Jurkat, Clone E6-1 (cell line): ENCODE measurements around the gene PANX1.
A peak's percentile ranks its signal among the peaks of the same experiment; 100 is the strongest.

Experiments
- DNase-seq: peaks from one replicate; pipeline ENCODE4 v3.0.0-alpha.2; 2011; ENCODE audit warnings: low read depth, low spot score
- H3K4me3 ChIP-seq: 2 replicates; pipeline ENCODE4 v1.5.1; 2011; ENCODE audit warnings: mild to moderate bottlenecking, low read length, control low read depth, moderate library complexity

The PANX1 gene

DNA sequence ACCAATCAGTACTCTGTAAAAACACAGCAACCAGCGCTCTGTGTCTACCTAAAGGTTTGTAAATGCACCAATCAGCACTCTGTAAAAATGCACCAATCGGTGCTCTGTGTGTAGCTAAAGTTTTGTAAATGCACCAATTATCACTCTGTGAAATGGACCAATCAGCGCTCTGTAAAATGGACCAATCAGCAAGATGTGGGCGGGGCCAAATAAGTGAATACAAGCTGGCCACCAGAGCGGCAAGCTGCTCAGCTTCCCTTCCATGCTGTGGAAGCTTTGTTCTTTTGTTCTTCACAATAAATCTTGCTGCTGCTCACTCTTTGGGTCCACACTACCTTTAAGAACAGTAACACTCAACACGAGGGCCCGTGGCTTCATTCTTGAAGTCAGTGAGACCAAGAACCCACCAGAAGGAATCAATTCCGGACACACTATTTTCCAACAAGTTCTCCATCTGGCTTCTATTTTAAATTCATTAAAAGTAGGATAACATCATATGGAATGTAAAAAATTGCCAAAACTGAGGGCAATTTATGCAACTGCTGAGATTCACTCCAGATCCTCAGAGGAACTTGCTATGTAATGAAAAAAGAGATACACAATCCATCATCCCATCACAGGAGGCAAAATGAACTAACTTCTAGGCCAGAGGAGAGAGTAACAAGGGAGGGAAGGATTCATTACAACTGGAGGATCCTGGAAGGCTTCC, 3.1 kb upstream of the PANX1 start:
- H3K4me3 ChIP-seq = no peak overlapping the region
- DNase-seq = no peak

DNA sequence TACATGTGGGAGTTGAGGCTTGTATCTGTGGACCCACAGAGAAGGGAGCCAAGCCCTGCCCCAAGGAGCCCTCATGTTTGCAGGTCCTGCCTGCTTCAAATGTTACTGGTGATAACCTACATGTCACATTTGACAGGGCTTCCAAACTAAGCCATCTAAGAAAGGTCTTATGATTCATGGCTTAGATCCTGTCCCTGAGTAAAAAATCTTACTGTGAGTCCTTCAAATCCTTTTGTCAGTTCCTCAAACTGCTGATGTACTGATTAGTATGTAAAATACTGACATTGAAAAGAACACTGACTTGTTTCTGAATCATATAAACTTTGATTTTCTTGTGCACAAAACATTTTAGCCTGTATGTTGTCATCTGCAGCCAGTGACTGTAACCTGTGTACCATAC, 1.0 kb upstream of the PANX1 start:
- H3K4me3 ChIP-seq = peak overlapping the region; percentile 93
- DNase-seq = no peak

DNA sequence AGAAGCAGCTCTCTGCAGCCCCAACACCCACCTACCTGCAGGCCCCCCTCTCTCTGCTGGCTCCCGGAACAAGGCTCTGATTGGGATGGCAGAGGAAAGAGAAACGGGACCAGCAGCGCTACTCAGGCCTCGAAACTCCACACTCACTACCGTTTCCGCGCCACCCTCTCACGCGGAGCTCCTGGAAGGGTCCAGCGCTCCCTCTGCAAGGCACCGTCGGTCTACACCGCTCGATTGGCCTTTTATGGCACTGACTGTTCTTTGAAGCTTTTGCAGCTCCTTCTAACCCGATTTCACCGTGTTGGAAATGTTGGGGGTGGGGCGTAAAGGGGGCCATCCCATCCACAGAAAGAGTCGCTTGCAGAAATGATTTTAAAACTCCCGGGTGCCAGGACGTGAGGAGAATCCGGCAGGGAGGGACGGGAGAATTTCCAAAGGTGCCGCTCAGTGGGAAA, 323 bp upstream of the PANX1 start:
- peak overlapping the region; percentile 93 for H3K4me3 ChIP-seq
- peak; percentile 35 for DNase-seq

DNA sequence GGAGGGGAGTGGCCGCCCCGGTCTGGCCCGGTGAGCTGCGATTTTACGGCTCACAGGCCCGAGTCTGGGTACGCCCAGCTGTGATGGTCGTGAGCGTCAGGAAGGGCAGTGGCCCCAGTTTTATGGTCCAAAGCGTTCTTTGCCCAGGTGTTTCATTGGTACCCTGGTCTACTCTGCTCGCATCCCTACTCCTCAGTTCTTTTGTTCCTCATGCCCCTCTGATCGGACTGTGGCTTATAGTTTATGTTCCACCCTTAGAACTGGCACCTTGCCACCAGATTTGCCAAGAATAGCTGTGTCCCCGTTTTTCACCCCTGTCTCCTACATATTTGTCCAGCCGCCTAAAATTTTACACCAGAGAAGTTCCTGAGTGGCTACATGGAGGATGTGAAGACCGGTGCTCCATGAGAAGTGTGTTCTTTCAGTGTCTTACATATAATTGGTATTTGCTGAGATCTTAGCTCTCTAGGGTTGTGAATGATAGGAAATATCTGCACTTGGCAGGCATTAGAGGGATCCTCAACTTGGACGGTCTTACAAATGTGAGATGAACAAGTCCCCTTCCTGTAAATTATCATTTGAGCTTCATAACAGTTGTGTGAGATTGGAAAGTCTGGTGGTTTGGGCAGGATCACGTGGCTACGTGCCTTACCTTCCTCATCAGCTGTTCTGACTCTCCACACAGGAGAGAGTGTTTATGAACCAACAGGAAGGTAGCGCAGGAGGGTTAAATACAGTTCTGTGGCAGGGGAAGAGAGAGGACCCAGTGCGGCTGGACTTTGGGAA, 1.1 kb downstream of the PANX1 start:
- DNase-seq = peak; percentile 28
- H3K4me3 ChIP-seq = peak overlapping the region; percentile 93

DNA sequence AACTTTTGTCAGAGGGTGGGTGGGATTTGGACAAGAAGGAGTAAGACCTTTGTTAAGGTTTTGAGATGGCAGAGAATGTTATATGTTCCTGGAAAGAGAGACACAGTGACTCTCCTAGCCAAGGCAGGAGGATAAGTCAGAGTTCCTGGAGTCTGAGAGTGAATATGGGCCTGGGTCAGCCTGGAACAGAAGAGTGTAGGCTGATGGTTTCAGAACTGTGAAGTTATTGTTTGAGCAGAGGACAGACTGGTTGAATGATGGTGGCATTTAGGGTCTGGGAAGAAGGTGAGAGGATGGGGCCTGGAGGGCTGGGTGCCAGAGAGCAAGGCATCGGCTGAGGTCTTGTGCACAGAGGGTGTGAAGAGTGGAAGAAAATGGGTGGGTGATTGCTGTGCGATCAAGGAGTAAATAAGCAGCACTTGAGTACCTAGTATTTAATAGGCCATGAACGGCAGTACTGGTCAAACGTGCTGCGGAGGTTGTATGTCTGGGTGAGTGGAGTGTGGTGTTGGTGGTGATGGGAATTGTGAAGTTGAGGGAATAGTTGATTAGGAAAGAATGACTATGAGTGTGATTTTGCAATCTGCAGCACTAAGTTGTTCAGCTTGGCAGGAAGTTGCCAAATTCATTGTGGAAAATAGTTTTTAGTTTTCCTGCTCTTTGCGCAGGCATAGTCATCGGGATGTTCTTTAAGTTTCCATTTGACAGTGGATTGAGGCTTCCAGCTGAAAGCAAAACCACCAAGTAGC, 1.8 kb downstream of the PANX1 start:
- DNase-seq = no peak
- peak overlapping the region; percentile 93 for H3K4me3 ChIP-seq

DNA sequence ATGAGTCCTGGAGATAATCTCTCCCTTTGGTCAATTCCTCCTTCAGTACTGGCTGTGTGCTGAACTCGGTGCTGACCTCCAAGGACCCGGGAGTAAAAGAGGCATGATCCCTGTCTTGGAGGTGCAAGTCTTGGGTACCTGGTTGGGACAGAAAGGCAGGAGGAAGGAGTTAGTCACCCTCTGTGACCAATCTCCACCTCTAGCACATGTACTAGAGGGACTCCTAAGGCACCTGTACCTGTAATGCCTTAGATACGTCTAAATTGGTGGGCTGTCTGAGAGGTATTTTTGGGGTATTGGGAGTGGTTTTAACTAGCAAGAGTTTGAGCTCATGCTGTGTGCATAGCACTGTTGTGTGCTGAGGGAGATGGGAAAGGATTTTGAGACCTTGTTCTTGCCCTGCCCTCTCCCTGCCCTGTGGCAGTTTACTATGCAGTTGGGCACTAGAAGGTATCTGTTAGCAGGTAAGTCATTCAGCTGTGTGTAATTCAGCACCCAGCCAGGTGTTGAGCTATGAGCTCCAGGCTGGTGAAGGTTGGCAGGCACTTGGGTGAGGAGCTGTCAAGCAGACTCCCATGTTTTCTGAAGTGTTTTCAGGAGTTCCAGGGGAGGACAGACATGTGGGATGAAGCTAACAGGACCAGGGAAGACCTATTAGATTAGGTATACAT, 2.5 kb downstream of the PANX1 start:
- H3K4me3 ChIP-seq = no peak overlapping the region
- DNase-seq = no peak

DNA sequence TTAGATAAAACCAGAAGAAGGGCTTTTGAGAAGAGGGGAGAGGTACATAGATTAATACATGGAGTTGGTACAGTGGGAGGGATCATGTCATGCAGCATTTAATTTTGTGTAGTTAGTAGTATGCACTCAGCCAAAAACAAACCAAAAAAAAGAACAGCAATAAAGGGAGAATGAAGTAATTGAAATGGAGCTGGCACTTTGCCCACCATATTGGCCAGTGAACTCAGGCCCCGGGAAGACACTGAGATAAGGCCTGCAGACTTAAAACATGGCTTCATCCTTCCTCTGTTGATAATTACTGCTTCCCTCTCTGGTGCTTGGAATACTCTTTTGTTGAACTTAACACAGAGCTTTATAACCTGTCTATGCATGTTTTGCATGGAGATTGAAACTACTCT, 3.1 kb downstream of the PANX1 start:
- no peak for DNase-seq
- H3K4me3 ChIP-seq = no peak overlapping the region

DNA sequence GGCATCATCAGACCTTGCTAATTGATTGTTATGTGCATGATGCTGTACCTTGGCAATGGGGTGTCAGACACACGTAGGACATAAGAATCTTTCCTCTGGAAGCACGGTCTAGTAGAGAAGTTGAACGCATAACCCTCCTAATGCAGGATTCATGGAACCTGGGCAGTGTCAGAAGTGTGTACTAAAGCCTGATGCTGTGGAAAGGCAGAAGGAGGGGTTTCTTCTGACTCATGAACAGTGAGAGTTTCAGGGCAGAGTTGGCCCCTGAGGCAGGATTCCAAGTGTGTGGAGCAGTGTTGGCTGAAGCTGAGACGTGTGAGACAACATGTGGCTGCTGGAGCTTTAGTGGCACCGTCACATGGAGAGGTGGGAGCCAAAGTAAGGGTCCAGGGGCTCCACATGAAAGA, 3.5 kb downstream of the PANX1 start:
- no peak for DNase-seq
- no peak overlapping the region for H3K4me3 ChIP-seq

DNA sequence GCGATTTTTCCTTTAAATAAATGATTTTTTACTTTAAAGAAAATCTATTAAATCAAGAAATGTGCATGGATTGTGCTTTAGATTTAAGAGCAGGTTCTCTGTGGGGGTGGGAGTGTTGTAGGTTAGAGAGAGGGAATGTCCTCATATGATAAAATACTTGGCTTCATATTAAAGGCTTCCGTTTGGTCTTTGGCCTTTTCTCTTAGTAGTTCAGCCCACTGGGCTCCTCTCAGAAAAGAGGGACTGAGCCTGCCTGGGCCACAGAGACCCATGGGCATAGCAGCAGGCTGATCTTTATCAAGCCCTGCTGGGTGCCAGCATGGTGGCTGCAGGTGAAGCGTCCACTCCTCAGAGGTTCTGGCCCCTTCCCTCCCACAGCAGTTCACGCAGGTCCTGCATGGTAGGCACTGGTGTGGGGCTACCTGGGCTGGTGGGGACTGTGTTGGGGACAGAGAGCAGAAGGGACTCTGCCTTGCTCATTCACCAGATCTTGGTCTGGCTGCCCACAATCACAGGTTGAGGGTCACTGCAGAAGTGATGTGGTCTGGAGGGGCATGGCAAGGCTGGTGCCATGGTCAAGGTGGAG, 4.3 kb downstream of the PANX1 start:
- H3K4me3 ChIP-seq = no peak overlapping the region
- no peak for DNase-seq

DNA sequence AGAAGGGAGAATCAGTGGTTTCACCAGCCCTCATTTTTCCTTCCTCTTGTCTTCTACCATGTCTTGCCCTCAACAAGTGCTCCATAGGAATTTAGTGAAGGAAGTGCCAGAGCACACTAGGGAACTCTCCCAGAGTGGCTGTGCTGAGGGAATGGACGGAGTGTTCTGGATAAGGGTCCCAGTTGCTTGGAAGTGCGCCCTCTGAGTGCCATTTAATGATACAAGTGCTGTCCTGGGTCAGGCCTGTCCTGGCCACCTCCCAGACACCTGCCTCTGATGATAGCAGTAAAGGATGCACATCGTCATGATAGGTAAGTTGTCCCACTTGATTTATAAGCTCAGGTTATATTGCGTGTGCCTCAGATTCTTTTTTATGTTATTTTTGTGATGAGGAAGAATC, 5.1 kb downstream of the PANX1 start:
- H3K4me3 ChIP-seq = no peak overlapping the region
- no peak for DNase-seq

DNA sequence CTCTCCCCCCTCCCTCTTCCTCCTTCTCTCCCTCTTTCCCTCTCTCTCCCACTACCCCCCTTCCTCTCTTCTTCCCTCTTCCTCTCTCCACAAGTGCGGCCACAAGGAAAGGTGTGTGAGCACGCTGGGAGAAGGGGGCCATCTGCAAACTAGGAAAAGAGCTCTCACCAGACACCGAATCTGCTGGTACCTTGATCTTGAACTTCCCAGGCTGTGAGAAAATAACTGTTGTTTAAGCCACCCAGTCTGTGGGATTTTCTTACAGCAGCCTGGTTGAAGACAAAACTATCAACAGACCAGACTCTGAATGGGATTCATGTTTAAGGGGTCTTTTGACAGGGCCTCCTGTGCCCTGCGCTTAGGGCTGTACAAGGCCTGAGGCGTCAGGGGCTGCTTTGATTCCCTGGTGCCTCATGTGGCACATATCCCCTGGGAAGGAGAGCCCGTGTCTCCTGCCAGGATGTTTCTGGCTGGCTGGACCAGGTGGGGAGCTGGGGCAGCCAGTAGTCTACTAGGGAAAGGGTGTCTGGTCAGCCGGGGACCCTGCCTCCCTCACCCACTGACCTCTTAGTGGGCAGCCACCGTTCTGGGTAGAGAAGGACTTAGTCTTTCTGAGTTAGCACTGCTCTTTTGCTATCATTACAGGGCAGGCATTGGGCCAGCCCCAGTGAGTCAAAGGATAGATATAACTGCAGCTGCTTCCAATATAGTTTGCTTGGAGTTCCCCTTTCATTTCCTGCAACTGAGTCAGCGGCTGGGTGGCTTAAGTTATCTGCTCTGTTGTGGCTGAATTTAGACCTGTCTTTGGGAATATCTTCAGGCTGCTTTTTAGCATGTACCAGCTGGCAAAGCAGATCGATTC, 6.2 kb downstream of the PANX1 start:
- no peak overlapping the region for H3K4me3 ChIP-seq

DNA sequence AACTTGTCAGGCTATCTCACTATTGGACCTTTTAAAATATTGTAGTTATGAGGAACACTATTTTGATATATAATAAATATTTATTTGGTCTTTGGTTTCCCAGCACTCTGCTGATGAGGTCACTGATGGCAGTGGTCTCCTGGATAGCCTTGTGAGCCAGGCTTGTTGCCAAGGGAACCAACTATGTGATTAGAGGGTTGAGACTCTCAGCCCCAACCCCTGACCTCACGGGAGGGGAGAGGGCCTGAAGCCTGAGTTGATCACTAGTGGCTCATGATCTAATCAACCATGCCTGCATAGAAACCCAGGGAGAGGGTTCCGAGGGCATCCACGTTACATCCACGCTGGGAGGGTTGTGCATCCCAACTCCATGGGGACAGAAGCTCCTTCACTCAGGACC, 10.8 kb downstream of the PANX1 start:
- no peak for DNase-seq
- H3K4me3 ChIP-seq = no peak overlapping the region

More for the DNA sequence above, 6.2 kb downstream of the PANX1 start:
- no peak for DNase-seq

DNA sequence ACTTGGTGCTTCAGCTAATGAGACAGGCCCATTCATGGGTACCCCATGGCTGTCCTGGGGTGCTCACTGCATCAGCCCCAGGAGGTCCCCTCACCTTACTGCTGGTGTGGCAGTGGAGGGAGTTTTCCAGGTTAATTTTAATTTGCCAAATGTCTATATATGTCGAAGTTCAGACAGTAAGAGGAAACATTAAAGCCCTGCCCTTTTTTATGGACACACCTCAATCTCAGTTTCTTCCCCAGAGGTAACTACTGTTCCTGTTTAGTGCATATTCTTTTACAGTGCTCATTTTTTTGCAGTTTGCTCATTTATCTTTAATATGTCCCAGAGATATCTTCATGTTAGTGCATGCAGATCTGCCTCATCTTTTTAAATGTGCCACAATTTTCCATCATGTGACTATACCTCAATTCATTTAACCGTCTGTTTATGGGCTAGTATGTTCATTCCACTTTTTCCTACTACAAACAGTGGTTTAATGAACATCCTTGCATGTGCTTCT, 11.6 kb downstream of the PANX1 start:
- DNase-seq = no peak
- no peak overlapping the region for H3K4me3 ChIP-seq

DNA sequence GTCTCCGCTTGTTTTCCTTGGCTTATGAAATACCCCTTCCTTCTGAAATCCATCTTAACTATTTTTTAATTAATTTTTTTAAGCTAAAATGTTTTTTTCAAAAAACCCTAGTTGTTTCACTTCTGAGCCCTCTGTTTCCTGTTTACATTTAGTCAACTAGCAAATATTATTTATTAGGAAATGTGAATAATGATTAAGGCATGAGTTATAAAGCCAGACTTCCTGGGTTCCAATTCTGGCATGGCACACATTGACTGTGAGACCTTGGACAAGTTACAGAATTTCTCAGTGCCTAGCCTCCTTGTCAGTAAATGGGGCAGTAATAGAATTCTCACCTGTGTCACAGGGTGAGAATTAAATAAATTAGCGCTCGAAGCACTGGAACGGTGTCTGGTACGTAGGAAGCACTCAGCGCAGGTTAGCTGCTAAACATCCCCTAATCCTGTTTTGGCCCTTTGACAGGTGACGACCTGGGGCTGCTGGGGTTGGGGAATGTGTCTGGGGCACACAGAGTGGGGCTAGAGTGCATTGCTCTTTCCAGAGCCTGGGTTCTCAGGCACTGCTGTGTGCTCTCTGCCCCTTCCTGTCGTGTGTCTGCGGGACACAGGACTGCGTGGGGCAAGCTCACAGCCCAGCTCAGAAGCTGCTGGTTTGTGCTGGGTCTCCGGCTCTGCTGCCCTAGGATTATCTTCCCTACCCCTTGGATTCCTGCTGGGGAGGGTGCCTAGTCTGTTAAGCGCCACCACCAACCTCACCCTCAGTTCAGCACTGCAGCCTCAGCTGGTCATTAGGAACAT, 13.1 kb downstream of the PANX1 start:
- no peak overlapping the region for H3K4me3 ChIP-seq

DNA sequence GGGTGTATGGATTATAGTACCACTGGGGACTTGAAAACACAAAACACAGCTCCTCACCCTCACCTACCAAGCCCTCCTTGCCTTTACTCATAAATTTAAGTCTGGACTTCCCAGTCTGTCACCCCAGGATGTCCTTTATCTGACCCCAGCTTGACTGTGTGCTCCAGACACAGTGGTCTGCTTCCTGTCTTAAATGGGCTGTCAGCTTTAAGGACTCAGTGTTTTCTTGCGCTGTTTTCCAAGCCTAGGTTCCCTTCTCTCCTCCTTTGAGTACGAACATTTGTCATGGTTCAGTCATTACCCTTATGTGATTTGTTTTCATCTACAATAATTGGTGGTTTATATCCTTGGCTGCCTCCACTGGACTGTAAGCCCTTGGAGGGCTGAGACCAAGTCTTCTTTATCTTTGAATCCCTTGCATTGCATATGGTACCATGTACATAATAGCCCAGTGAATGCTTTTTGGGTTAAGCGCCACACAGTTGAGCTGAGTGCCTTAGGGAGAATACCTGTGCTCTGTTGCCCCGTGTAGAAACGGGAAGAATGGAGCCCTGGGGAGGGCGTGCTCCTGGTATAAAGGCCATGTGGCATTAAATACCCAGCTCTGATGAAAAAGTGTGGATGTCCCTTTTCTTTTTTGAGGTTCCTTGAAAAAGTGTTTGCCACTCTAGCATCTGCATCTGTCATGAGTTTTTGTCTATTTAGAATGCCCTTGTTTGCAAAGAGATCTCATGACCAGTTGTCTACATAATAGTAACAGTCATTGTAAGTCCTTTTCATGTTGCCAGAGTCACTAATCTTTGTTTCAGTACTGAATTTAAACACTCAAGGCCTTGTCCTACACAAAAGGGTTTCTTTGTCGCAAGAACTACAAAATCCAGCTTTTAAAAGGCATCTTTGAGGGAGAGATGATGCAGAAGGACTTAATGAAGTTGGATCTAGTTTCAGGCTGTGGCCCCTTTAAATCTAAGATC, 14.0 kb downstream of the PANX1 start:
- DNase-seq = no peak
- no peak overlapping the region for H3K4me3 ChIP-seq

More for the DNA sequence above, 13.1 kb downstream of the PANX1 start:
- no peak for DNase-seq

DNA sequence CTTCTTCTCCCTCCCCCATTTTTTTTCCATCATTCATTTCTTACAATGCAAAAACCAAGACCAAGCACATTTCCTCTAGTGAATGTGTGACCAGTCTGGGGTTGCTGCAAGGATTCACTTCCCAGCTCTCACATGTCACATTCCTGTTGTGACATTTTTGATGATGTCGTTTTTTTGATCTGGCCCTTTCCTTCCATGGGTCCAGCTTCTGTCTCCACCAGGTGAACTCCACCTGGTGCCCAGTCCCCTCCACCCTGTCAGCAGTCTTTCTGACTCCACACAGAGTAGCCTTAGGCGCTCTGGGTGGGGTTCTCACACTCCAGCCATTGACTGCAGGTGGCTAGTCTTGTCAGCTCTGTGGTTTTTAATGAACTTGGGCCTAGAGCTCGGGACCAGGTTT, 15.6 kb downstream of the PANX1 start:
- no peak for DNase-seq
- H3K4me3 ChIP-seq = no peak overlapping the region
